T-cell (primary cell): ENCODE measurements around the gene AKAP8. TPM values are rescaled to one million over a fixed set of nuclear protein-coding genes. Genes with fewer than 3 reads are reported as not detected.

Source experiments
- ATAC-seq, 4 experiments: fragments of 200-7000 bp in 3 of 4; fragments of 150-1000 bp in 1 of 4; cut with Tn5 transposase; replicated peaks in 1 of 4; 1 replicate in 3 of 4; 2 replicates in 1 of 4; pipeline ENCODE4 v1.10.0; 2021; ENCODE audit warnings: moderate library complexity in 3 of 4, mild to moderate bottlenecking in 2 of 4, moderate number of reproducible peaks in 1 of 4
- CTCF ChIA-PET, 2 donors: fragments of 300-600 bp; sonication (Branson Sonifier 250); formaldehyde crosslinking; loops; one replicate each; lab custom pipeline; 2022; ENCODE audit warnings: antibody characterized with exemption in 2 of 2; lab: Charles Lee
- POLR2A ChIA-PET, 2 donors: fragments of 300-600 bp; sonication (Branson Sonifier 250); formaldehyde crosslinking; loops; one replicate each; lab custom pipeline; 2022; ENCODE audit warnings: antibody characterized with exemption in 2 of 2; lab: Charles Lee
- DNase-seq, 35 experiments: peaks; one replicate each; pipeline versions ENCODE4 v3.0.0 to v3.0.0-alpha.2; 2013 to 2023
- H3K27ac ChIP-seq: one replicate; pipeline ENCODE4 v1.5.1; 2013; ENCODE audit warnings: low read length
- H3K27me3 ChIP-seq, 2 experiments: replicated peaks in 1 of 2; 1 replicate in 1 of 2; 2 replicates in 1 of 2; pipeline versions ENCODE4 v1.6.1 to v1.7.0; 2013; ENCODE audit warnings: low read length in 1 of 2, mixed read lengths in 1 of 2; ENCODE audit not compliant: control insufficient read depth in 2 of 2, insufficient read depth in 2 of 2; ENCODE audit errors: extremely low read depth in 1 of 2
- H3K36me3 ChIP-seq, 2 donors: 1 replicate in 1 of 2; 2 replicates in 1 of 2; pipeline versions ENCODE4 v1.6.1 to v1.7.0; 2013; ENCODE audit warnings: low read length in 1 of 2; ENCODE audit not compliant: control insufficient read depth in 2 of 2, insufficient read depth in 1 of 2; ENCODE audit errors: extremely low read depth in 1 of 2
- H3K4me1 ChIP-seq, 2 experiments: 1 replicate in 1 of 2; 2 replicates in 1 of 2; pipeline versions ENCODE4 v1.6.1 to v1.7.0; 2013; ENCODE audit warnings: low read length in 2 of 2, mixed read lengths in 1 of 2; ENCODE audit not compliant: insufficient read depth in 2 of 2, control insufficient read depth in 1 of 2; ENCODE audit errors: extremely low read depth in 1 of 2
- H3K4me3 ChIP-seq, 2 donors: 1 replicate in 1 of 2; 2 replicates in 1 of 2; pipeline versions ENCODE4 v1.5.1 to v1.7.0; 2013; ENCODE audit warnings: mild to moderate bottlenecking in 2 of 2, low read length in 1 of 2, moderate library complexity in 1 of 2; ENCODE audit not compliant: control insufficient read depth in 1 of 2; ENCODE audit errors: extremely low read depth in 1 of 2
- H3K9me3 ChIP-seq: 2 replicates; pipeline ENCODE4 v1.7.0; 2013
- H3K27ac Mint-ChIP-seq, 2 donors: one replicate each; pipeline ENCODE4 v1.8.0; 2020 to 2021; ENCODE audit warnings: mild to moderate bottlenecking in 2 of 2, mixed read lengths in 2 of 2
- H3K27me3 Mint-ChIP-seq, 2 donors: one replicate each; pipeline ENCODE4 v1.8.0; 2021 to 2022; ENCODE audit warnings: mixed read lengths in 2 of 2
- H3K36me3 Mint-ChIP-seq: one replicate; pipeline ENCODE4 v1.8.0; 2021; ENCODE audit warnings: mixed read lengths
- H3K4me1 Mint-ChIP-seq, 3 donors: one replicate each; pipeline ENCODE4 v1.8.0; 2020 to 2022; ENCODE audit warnings: mixed read lengths in 3 of 3, mild to moderate bottlenecking in 1 of 3
- H3K4me3 Mint-ChIP-seq, 3 donors: one replicate each; pipeline ENCODE4 v1.8.0; 2020 to 2022; ENCODE audit warnings: mild to moderate bottlenecking in 3 of 3, mixed read lengths in 3 of 3, moderate library complexity in 3 of 3
- H3K9me3 Mint-ChIP-seq, 3 donors: one replicate each; pipeline ENCODE4 v1.8.0; 2020 to 2022; ENCODE audit warnings: mixed read lengths in 3 of 3
- WGBS: methylation state at CpG from one replicate; pipeline ENCODE4 v1.1.5; 2013; ENCODE audit warnings: missing lambda C conversion rate; ENCODE audit not compliant: insufficient coverage; 5-methylcytosine and 5-hydroxymethylcytosine counted together
- total RNA-seq, 35 experiments: library from RNA in 6 of 35; stranded (reverse) in 6 of 35; fragments of 120-200 nt in 1 of 35; gene quantifications; one replicate each; pipeline versions ENCODE4 v1.2.1 to v1.2.4 and lab custom pipeline; 2013 to 2026

AKAP8 gene
- total RNA-seq (10 to 100 TPM; 75.8 to 90.3 (median 86.7) TPM), total RNA-seq (lab: John Stamatoyannopoulos, UW) (84.2 to 179 (median 119) reads per million in 29 experiments)
- total RNA-seq (2013): 30.3 TPM

DNA sequence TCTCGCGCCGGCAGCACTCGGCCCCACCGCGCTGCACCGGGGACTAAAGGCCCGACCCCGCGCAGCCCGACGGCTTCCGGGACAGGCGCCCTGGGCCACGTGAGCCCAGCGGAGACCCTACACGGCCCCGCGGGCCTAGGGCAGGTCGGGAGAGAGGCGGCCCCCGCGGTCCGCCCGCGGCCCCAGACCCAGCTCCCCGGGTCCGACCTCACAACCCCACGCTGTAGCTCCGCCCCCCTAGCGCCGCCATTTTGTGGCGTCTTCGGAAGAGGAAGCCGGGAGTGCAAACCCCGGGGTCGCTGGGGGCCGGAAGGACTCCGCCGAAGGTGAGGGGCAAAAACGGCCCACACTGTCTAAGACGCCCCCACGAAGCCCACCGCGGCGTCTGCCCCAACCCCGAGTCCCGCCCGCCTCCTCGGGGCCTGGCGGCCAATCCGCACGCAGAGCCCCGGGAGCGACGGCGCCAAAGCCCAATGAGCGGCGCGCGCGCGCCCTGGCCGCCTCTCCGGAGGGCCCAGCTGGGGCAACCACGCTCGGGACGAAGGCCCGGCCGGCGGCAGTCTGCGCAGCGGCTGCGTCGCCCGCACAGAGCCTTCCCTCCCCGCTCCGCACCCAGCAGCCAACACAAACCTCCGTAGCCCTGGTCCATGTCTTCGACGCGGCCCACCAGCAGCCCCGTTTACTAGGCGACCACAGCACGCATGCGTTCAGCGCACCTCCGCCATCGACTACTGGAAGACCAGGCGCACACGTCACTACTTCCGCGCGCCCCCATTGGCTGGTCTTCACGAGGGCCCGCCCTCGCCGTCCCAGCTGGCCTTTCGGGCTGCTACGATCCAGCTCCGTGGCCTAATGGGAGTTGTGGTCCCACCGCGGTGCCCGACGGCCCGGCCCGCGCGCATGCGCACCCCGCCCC, at the start of gene AKAP8:
AKAP8 (minus strand) TSS at position 705 of the 916 bp plus-strand sequence; CDS start at position 649, 56 bp downstream.
- CTCF ChIA-PET: interaction anchor here (0.5 to 2.8 kb wide), 10 partner anchors 9 to 1115 kb away, joined by 3 to 20 read pairs (median 4); partner anchors contain the start of gene AKAP8L (in 1 of the 2)
- DNase-seq (peak; percentile 94 to 100 (median 98)), ATAC-seq (peak; percentile 91 to 93 (median 91))
- Mint-ChIP-seq H3K4me1 (peaks cover 31 to 48% (median 46%) of the 10 kb centered on the region in 3 donors), H3K27ac (peak within 1 kb of the TSS; percentile 98 to 99), H3K27me3 (no peaks in the 10 kb centered on the region), H3K36me3 (no peaks in the 10 kb centered on the region), H3K4me3 (peak within 1 kb of the TSS; percentile 91 to 98 (median 97)), H3K9me3 (no peaks in the 10 kb centered on the region)
- H3K27ac ChIP-seq: peak within 1 kb of the TSS; percentile 96
- POLR2A ChIA-PET: interaction anchor here (0.5 to 1.2 kb wide), 7 partner anchors 9 to 698 kb away, joined by 3 to 10 read pairs (median 4); partner anchors contain the start of gene AKAP8L (in 2 of the 2)
- no peaks in the 10 kb centered on the region for H3K27me3 ChIP-seq
- H3K4me3 ChIP-seq: peak within 1 kb of the TSS; percentile 90 to 99
- H3K36me3 ChIP-seq: peaks cover 0 to 7% of the 10 kb centered on the region in 2 donors
- H3K4me1 ChIP-seq: peaks cover 7 to 41% of the 10 kb centered on the region in 2 experiments
- H3K9me3 ChIP-seq: no peaks in the 10 kb centered on the region
- WGBS: under 1% methylated on average over 111 of the region's 111 CpGs

DNA sequence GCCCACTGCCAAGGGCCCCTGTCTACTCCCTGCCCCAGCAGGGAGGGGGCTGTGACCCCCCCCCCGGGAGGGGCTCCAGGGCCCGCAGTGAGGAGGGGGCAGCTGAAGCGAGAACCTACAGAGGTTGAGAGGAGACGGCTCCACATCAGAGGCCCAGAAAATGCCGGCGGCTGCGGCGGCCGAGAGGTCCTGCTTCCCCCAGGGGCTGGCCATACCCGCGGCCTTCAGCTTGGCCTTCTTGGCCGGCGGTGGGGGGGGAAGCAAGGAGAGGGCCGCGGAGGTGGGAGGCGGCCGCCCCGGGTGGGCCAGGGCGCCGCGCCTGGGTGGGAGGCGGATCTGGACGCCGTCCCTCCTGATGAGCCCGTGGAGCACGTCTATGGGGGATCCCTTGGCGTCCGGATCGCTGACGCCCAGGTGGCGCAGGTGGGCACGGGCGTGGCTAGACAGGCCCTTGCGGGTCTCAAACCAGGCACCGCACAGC, 48.4 kb upstream of the AKAP8 start:
- H3K9me3 Mint-ChIP-seq: no peaks in the 10 kb centered on the region
- no peak overlapping the region for H3K4me3 Mint-ChIP-seq
- ChIA-PET CTCF (interaction anchor here in 1 of 2 donors (0.8 kb wide), 1 partner anchor 128 kb away, joined by 3 read pairs; no protein-coding TSS in a partner anchor), POLR2A (no interaction called here)
- peaks cover 24 to 59% of the 10 kb centered on the region in 2 donors for H3K36me3 ChIP-seq
- 96% methylated on average over 34 of the region's 35 CpGs for WGBS
- no peak for DNase-seq
- H3K4me1 ChIP-seq: peaks cover 6 to 33% of the 10 kb centered on the region in 2 experiments
- no peak for ATAC-seq
- H3K4me1 Mint-ChIP-seq: peaks cover 21 to 31% (median 30%) of the 10 kb centered on the region in 3 donors
- no peaks in the 10 kb centered on the region for H3K27me3 ChIP-seq
- no peak overlapping the region for H3K4me3 ChIP-seq
- H3K27ac ChIP-seq: no peak overlapping the region
- peaks cover 21% of the 10 kb centered on the region for H3K36me3 Mint-ChIP-seq
- H3K27me3 Mint-ChIP-seq: no peaks in the 10 kb centered on the region
- no peaks in the 10 kb centered on the region for H3K9me3 ChIP-seq
- no peak overlapping the region for H3K27ac Mint-ChIP-seq

DNA sequence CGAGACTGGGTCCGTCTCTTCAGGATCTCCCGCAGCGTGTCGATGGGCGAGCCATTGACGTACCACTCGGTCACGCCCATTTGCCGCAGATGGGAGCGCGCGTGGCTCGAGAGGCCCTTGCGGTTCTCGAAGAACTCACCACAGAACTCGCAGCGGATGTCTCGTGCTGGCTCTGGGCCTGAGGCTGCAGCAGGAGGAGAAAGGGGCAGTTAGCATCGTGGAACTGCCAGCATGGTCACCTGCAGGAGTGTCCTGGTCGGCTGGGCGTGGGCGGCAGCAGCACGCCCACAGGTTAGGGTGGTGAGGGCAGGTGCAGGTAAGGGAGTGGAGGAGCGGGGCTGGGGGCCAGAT, 47.7 kb upstream of the AKAP8 start:
- Histone ChIP-seq H3K4me3 (no peak overlapping the region), H3K4me1 (peaks cover 6 to 30% of the 10 kb centered on the region in 2 experiments), H3K9me3 (no peaks in the 10 kb centered on the region), H3K27ac (no peak overlapping the region), H3K27me3 (no peaks in the 10 kb centered on the region), H3K36me3 (peaks cover 29 to 66% of the 10 kb centered on the region in 2 donors)
- no peaks in the 10 kb centered on the region for H3K27me3 Mint-ChIP-seq
- WGBS: 97% methylated on average over 25 of the region's 25 CpGs
- no peak overlapping the region for H3K4me3 Mint-ChIP-seq
- POLR2A ChIA-PET: no interaction called here
- peaks cover 28% of the 10 kb centered on the region for H3K36me3 Mint-ChIP-seq
- CTCF ChIA-PET: no interaction called here
- H3K4me1 Mint-ChIP-seq: peaks cover 19 to 28% (median 28%) of the 10 kb centered on the region in 3 donors
- H3K9me3 Mint-ChIP-seq: no peaks in the 10 kb centered on the region
- no peak for DNase-seq
- no peak for ATAC-seq
- H3K27ac Mint-ChIP-seq: no peak overlapping the region

DNA sequence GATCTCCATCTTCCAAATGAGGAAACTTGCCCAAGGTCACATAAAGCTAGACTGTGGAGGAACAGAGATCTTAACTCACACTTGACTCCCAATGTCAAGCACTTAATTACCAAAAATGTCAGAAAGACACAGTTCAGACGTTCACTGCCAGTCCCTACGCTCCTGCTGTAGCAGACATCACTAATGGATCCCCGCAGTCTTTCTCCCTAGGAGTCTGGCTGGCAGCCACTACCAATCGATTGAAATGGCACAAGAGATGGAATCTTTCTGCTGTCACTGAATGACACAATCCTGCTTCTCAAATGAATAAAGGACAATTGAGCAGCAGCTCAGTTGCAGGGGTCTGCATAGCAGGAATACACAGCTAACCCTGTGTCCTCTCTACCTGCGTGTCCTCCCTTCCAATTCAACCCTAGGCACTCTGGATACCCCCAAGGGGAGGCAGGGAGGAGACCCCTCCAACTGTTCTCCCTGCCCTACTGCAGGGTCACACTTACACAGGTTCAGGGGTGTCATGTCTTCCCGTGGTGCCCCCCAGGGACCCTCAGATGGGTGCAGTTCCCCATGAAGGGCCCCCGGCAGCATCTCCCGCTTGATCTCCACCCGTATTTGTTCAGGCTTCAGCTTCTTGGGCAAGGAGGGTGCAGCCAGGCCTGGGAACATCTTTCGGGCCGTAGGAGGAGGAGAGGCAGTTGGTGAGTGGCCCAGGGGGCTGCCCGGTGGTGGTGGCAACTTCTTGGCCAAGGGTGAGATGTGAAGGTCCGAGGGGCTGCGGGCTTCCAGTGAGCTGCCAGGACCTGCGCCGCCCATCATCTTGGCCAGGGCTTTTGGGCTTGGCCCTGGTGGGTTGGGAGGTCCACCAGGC, 47.1 kb upstream of the AKAP8 start:
- Mint-ChIP-seq H3K27ac (no peak overlapping the region), H3K4me3 (no peak overlapping the region), H3K27me3 (no peaks in the 10 kb centered on the region), H3K4me1 (peaks cover 15 to 25% (median 25%) of the 10 kb centered on the region in 3 donors), H3K36me3 (peaks cover 29% of the 10 kb centered on the region), H3K9me3 (no peaks in the 10 kb centered on the region)
- DNase-seq (no peak), ATAC-seq (no peak)
- Histone ChIP-seq H3K4me3 (no peak overlapping the region), H3K27me3 (no peaks in the 10 kb centered on the region), H3K36me3 (peaks cover 29 to 67% of the 10 kb centered on the region in 2 donors), H3K27ac (no peak overlapping the region), H3K4me1 (peaks cover 5 to 26% of the 10 kb centered on the region in 2 experiments), H3K9me3 (no peaks in the 10 kb centered on the region)
- WGBS: 94% methylated on average over 13 of the region's 16 CpGs
- ChIA-PET POLR2A (no interaction called here), CTCF (no interaction called here)

DNA sequence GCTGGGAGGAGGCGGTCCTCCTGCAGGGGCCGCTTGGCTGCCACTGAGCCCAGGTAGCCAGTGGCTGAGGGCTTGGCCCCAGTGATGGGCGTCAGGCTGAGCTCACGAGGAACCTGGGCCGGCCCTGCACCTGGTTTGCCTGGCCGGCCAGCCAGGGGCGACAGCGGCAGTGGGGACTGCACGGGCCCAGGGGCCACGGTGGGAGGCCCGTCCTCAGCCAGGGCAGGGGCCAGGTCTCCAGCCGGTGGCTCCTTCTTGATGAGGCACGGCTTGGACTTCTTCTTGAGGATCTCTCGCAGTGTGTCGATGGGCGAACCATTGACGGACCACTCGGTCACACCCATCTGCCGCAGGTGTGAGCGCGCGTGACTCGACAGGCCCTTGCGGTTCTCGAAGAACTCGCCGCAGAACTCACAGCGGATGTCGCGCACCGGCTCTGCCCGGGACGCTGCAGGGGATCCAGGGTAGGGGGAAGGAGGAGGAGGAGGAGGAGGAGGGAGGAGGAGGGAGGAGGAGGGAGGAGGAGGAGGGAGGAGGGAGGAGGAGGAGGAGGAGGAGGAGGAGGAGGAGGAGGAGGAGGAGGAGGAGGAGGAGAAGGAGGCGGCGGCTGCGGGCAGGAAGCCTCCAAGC, 45.8 kb upstream of the AKAP8 start:
- peaks cover 4 to 12% (median 12%) of the 10 kb centered on the region in 3 donors for H3K4me1 Mint-ChIP-seq
- no peaks in the 10 kb centered on the region for H3K27me3 ChIP-seq
- H3K4me3 ChIP-seq: no peak overlapping the region
- POLR2A ChIA-PET: no interaction called here
- no peak overlapping the region for H3K27ac ChIP-seq
- peaks cover 29% of the 10 kb centered on the region for H3K36me3 Mint-ChIP-seq
- H3K9me3 Mint-ChIP-seq: no peaks in the 10 kb centered on the region
- no peaks in the 10 kb centered on the region for H3K27me3 Mint-ChIP-seq
- H3K4me3 Mint-ChIP-seq: no peak overlapping the region
- CTCF ChIA-PET: no interaction called here
- ATAC-seq (no peak), DNase-seq (no peak)
- 97% methylated on average over 21 of the region's 36 CpGs for WGBS
- no peak overlapping the region for H3K27ac Mint-ChIP-seq
- peaks cover 29 to 70% of the 10 kb centered on the region in 2 donors for H3K36me3 ChIP-seq
- H3K9me3 ChIP-seq: no peaks in the 10 kb centered on the region
- H3K4me1 ChIP-seq: peaks cover 0 to 13% of the 10 kb centered on the region in 2 experiments
